ENCODE measurements around the gene SOX30.

The SOX30 gene

GRCh38 chr5:157594675-157595459 is 57.4 kb downstream of the SOX30 start:
- no peak for TF ChIP-seq CTCF (IDR thresholded peaks at IDR 0.05; ENCODE audit: low read depth, low read length)

GRCh38 chr5:157594257-157594656 is 58.0 kb downstream of the SOX30 start:
- H3K4me3 ChIP-seq (ENCODE audit: low read depth, low read length), result no peak overlapping the region
- TF ChIP-seq CTCF (IDR thresholded peaks at IDR 0.05; ENCODE audit: low read depth, low read length), result no peak

More at GRCh38 chr5:157594675-157595459, 57.4 kb downstream of the SOX30 start:
- no peak overlapping the region for H3K4me3 ChIP-seq (ENCODE audit: low read depth, low read length)

- TF ChIP-seq CTCF (IDR thresholded peaks at IDR 0.05; ENCODE audit: low read depth, low read length), result no peak
- H3K4me3 ChIP-seq (ENCODE audit: low read depth, low read length), result no peak overlapping the region
Measured at GRCh38 chr5:157593052-157593757, 59.0 kb downstream of the SOX30 start.

- H3K4me3 ChIP-seq (ENCODE audit: low read depth, low read length), result no peak overlapping the region
- TF ChIP-seq CTCF (IDR thresholded peaks at IDR 0.05; ENCODE audit: low read depth, low read length), result no peak
Measured at GRCh38 chr5:157592594-157592993, 59.6 kb downstream of the SOX30 start.

- no peak for TF ChIP-seq CTCF (IDR thresholded peaks at IDR 0.05; ENCODE audit: low read depth, low read length)
- H3K4me3 ChIP-seq (ENCODE audit: low read depth, low read length), result no peak overlapping the region
Measured at GRCh38 chr5:157590478-157590877, 61.8 kb downstream of the SOX30 start.

GRCh38 chr5:157584628-157585027 is 67.6 kb downstream of the SOX30 start:
- no peak for TF ChIP-seq CTCF (IDR thresholded peaks at IDR 0.05; ENCODE audit: low read depth, low read length)
- no peak overlapping the region for H3K4me3 ChIP-seq (ENCODE audit: low read depth, low read length)
